Activated T-cell treated with anti-CD3 and anti-CD28 coated beads, Interleukin-2, amount 50 U/mL, for 24 hours (primary cell): ENCODE results near the gene HMGN2.

Experiments used
- DNase-seq: peaks from one replicate; pipeline ENCODE4 v3.0.0-alpha.2; 2020
- H3K27ac Mint-ChIP-seq: 2 replicates; pipeline ENCODE4 v1.8.0; 2020; ENCODE audit warnings: mild to moderate bottlenecking, mixed read lengths
- H3K27me3 Mint-ChIP-seq: 2 replicates; pipeline ENCODE4 v1.8.0; 2020; ENCODE audit warnings: mixed read lengths
- H3K36me3 Mint-ChIP-seq: 2 replicates; pipeline ENCODE4 v1.8.0; 2020; ENCODE audit warnings: low read depth, mixed read lengths
- H3K4me1 Mint-ChIP-seq: 2 replicates; pipeline ENCODE4 v1.8.0; 2020; ENCODE audit warnings: low read depth, mixed read lengths
- H3K4me3 Mint-ChIP-seq: 2 replicates; pipeline ENCODE4 v1.8.0; 2020; ENCODE audit warnings: mild to moderate bottlenecking, moderate library complexity, mixed read lengths
- H3K9me3 Mint-ChIP-seq: 2 replicates; pipeline ENCODE4 v1.8.0; 2020; ENCODE audit warnings: mixed read lengths

HMGN2 gene

DNA sequence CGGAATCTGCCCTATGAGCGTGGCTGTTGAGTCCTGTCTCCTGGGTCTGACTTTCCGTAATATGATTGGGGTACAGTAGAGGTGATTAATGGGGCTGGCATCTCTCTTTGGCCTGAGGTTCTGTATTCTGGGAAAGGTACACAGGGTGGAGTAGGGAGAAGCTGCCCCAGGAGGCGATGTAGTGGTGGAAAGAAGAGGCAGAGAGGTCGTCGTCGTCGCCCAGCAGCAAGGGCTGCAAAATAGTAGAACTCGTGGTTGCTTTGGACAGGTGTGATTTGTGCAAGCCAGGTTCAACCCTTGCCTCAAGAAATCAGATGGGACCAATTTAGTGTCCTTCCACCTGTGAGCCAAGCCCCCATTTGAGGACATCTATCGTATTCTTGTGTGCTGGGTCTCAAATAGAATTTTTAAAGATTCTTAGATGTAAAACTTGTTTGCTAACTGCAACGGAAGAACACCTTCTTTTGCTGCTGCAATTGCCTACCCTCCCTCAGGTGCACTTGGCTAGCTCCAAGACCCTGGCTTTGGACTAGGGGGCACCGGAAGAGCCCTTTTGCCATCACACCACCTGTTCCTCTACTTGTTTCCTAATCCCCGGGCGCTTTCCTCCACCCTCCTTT, 1.3 kb upstream of the HMGN2 start:
- Mint-ChIP-seq H3K4me3 (peak overlapping the region; percentile 91), H3K9me3 (no peaks in the 10 kb centered on the region), H3K27ac (peak overlapping the region; percentile 97), H3K4me1 (peaks cover 39% of the 10 kb centered on the region), H3K27me3 (no peaks in the 10 kb centered on the region), H3K36me3 (peaks cover 79% of the 10 kb centered on the region)
- no peak for DNase-seq

- Mint-ChIP-seq H3K27ac (peak overlapping the region; percentile 97), H3K27me3 (no peaks in the 10 kb centered on the region), H3K4me1 (peaks cover 46% of the 10 kb centered on the region), H3K4me3 (peak overlapping the region; percentile 91), H3K9me3 (no peaks in the 10 kb centered on the region), H3K36me3 (peaks cover 79% of the 10 kb centered on the region)
- no peak for DNase-seq
Observed at GRCh38 chr1:26471498-26472319, 531 bp upstream of the HMGN2 start.

GRCh38 chr1:26472901-26473845, 933 bp downstream of the HMGN2 start:
- H3K27ac Mint-ChIP-seq = peak overlapping the region; percentile 90
- peaks cover 55% of the 10 kb centered on the region for H3K4me1 Mint-ChIP-seq

GRCh38 chr1:26474818-26475217, 2.6 kb downstream of the HMGN2 start:
- H3K27ac Mint-ChIP-seq = peak overlapping the region; percentile 90
- H3K27me3 Mint-ChIP-seq = no peaks in the 10 kb centered on the region
- peaks cover 74% of the 10 kb centered on the region for H3K36me3 Mint-ChIP-seq
- H3K4me3 Mint-ChIP-seq = peak overlapping the region; percentile 92
- H3K4me1 Mint-ChIP-seq = peaks cover 55% of the 10 kb centered on the region
- H3K9me3 Mint-ChIP-seq = no peaks in the 10 kb centered on the region
- DNase-seq = no peak

More at GRCh38 chr1:26472901-26473845, 933 bp downstream of the HMGN2 start:
- peak; percentile 97 for DNase-seq
- H3K9me3 Mint-ChIP-seq = no peaks in the 10 kb centered on the region
- peak overlapping the region; percentile 92 for H3K4me3 Mint-ChIP-seq
- peaks cover 78% of the 10 kb centered on the region for H3K36me3 Mint-ChIP-seq
- no peaks in the 10 kb centered on the region for H3K27me3 Mint-ChIP-seq

GRCh38 chr1:26475989-26476388, 3.7 kb downstream of the HMGN2 start:
- no peaks in the 10 kb centered on the region for H3K27me3 Mint-ChIP-seq
- H3K27ac Mint-ChIP-seq = peak overlapping the region; percentile 89
- no peak overlapping the region for H3K4me3 Mint-ChIP-seq
- no peaks in the 10 kb centered on the region for H3K9me3 Mint-ChIP-seq
- H3K36me3 Mint-ChIP-seq = peaks cover 74% of the 10 kb centered on the region
- DNase-seq = no peak
- H3K4me1 Mint-ChIP-seq = peaks cover 49% of the 10 kb centered on the region

GRCh38 chr1:26476958-26477357, 4.7 kb downstream of the HMGN2 start:
- Mint-ChIP-seq H3K27me3 (no peaks in the 10 kb centered on the region), H3K27ac (peak overlapping the region; percentile 89), H3K4me1 (peaks cover 39% of the 10 kb centered on the region), H3K36me3 (peaks cover 77% of the 10 kb centered on the region), H3K9me3 (no peaks in the 10 kb centered on the region), H3K4me3 (no peak overlapping the region)
- DNase-seq = no peak

DNA sequence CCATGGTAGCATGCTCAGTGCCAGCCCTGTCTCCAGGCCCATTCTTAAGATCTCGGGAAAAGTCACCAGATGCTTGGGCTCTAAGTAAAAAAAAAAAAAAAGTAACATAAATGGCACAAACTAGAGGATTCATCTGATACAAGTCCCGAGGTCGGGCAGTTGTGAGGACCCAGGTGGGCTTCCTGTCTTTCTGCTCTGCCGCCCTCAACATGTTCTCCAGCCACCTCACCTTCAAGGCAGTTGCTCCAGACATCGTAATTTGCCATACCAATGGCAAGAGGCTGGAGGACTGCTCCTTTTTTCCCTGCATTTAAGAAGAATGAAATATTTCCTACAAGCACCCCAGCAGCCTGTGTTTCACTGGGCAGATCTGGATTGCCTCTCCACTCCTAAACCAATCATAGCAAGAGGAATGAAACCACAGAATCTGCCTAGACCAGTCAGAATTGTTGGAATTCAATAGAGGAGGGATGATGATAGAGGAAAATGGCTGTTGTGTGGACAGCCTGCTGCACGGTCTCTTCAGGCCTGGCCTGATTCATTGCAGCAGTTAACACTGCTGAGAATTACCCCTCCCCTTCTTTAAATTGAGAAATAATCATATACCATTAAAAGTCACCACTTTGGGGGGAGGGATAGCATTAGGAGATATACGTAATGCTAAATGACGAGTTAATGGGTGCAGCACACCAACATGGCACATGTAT, 5.4 kb downstream of the HMGN2 start:
- Mint-ChIP-seq H3K4me3 (no peak overlapping the region), H3K27ac (peak overlapping the region; percentile 89), H3K36me3 (peaks cover 73% of the 10 kb centered on the region), H3K9me3 (no peaks in the 10 kb centered on the region), H3K4me1 (peaks cover 42% of the 10 kb centered on the region), H3K27me3 (no peaks in the 10 kb centered on the region)
- DNase-seq = no peak

DNA sequence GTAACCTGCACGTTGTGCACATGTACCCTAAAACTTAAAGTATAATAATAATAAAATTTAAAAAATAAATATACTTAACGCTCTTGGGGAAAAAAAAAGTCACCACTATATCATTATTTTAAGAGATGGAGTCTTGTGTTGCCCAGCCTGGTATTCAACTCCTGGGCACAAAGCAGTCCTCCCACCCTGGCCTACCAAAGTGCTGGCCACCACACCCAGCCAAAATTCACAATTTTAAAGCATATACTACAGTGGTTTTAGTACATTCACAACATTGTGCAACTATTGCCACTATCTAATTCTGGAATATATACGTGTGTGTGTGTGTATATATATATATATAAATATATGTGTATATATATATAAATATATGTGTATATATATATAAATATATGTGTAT, 5.9 kb downstream of the HMGN2 start:
- Mint-ChIP-seq H3K9me3 (no peaks in the 10 kb centered on the region), H3K36me3 (peaks cover 71% of the 10 kb centered on the region)

GRCh38 chr1:26478988-26479387, 6.7 kb downstream of the HMGN2 start:
- DNase-seq = no peak
- H3K36me3 Mint-ChIP-seq = peaks cover 63% of the 10 kb centered on the region
- H3K9me3 Mint-ChIP-seq = no peaks in the 10 kb centered on the region
- H3K27me3 Mint-ChIP-seq = no peaks in the 10 kb centered on the region
- peak overlapping the region; percentile 57 for H3K27ac Mint-ChIP-seq
- no peak overlapping the region for H3K4me3 Mint-ChIP-seq
- peaks cover 43% of the 10 kb centered on the region for H3K4me1 Mint-ChIP-seq

More for the DNA sequence above, 5.9 kb downstream of the HMGN2 start:
- Mint-ChIP-seq H3K27ac (no peak overlapping the region), H3K27me3 (no peaks in the 10 kb centered on the region), H3K4me1 (peaks cover 46% of the 10 kb centered on the region), H3K4me3 (no peak overlapping the region)
- no peak for DNase-seq

DNA sequence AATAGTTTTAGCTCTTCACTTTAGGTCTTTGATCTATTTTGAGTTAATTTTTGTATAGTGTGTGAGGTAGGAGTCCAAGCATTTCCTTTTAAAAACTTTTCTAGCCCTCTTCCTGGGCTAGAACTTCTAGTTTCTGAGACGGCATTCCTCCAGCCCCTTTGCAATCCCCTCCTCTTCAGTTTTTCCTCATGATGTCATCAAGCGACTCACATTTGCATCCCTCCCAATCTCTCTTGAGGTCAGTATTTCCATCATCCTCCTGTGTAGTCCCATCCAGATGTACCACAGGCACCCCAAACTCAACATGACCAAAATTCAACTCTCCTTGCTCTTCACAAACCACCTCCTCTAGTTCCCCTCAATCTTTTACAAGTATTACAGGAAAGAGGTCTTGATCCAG, 10.7 kb downstream of the HMGN2 start:
- H3K4me1 Mint-ChIP-seq = peaks cover 16% of the 10 kb centered on the region
- H3K36me3 Mint-ChIP-seq = peaks cover 25% of the 10 kb centered on the region
- H3K4me3 Mint-ChIP-seq = no peak overlapping the region
- peak overlapping the region; percentile 65 for H3K27ac Mint-ChIP-seq
- no peaks in the 10 kb centered on the region for H3K9me3 Mint-ChIP-seq
- no peak for DNase-seq
- H3K27me3 Mint-ChIP-seq = no peaks in the 10 kb centered on the region

- Mint-ChIP-seq H3K36me3 (peaks cover 18% of the 10 kb centered on the region), H3K9me3 (no peaks in the 10 kb centered on the region), H3K4me1 (peaks cover 16% of the 10 kb centered on the region), H3K27ac (peak overlapping the region; percentile 19), H3K27me3 (no peaks in the 10 kb centered on the region), H3K4me3 (no peak overlapping the region)
- DNase-seq = no peak
Observed at GRCh38 chr1:26483980-26484379, 11.7 kb downstream of the HMGN2 start.

DNA sequence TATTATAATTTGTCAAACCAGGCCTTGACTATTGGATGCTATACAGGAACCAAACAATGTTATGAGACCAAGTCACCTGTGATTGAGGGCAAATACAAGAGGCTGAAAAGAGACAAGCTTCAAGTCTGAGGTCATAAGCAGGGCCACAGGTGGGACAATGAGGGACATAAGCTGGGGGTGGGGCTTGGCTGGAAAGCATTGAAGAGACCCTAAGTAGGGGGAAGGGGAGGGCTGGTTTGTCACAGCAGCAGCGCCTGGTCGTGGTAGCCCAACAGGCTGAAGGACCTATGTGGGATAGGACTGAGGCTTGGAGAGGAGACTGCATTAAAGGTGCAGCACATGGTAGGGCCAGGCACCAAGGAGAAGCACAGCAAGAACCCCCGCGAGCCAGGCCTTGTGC, 17.9 kb downstream of the HMGN2 start:
- H3K27ac Mint-ChIP-seq = no peak overlapping the region
- H3K4me3 Mint-ChIP-seq = no peak overlapping the region
- H3K27me3 Mint-ChIP-seq = no peaks in the 10 kb centered on the region
- no peak for DNase-seq
- H3K4me1 Mint-ChIP-seq = no peaks in the 10 kb centered on the region
- H3K9me3 Mint-ChIP-seq = no peaks in the 10 kb centered on the region
- H3K36me3 Mint-ChIP-seq = no peaks in the 10 kb centered on the region

- Mint-ChIP-seq H3K9me3 (no peaks in the 10 kb centered on the region), H3K36me3 (no peaks in the 10 kb centered on the region), H3K4me1 (peaks cover 3% of the 10 kb centered on the region), H3K27ac (no peak overlapping the region), H3K27me3 (no peaks in the 10 kb centered on the region), H3K4me3 (no peak overlapping the region)
- no peak for DNase-seq
Observed at GRCh38 chr1:26493267-26493666, 21.0 kb downstream of the HMGN2 start.

GRCh38 chr1:26493938-26494337, 21.7 kb downstream of the HMGN2 start:
- H3K27ac Mint-ChIP-seq = no peak overlapping the region
- DNase-seq = no peak
- H3K4me3 Mint-ChIP-seq = no peak overlapping the region
- H3K4me1 Mint-ChIP-seq = peaks cover 8% of the 10 kb centered on the region
- no peaks in the 10 kb centered on the region for H3K9me3 Mint-ChIP-seq
- H3K36me3 Mint-ChIP-seq = peaks cover 2% of the 10 kb centered on the region
- H3K27me3 Mint-ChIP-seq = no peaks in the 10 kb centered on the region
